Mammary epithelial cell (primary cell): ENCODE results near the gene NEU4.

Source experiments
- EZH2 ChIP-seq: IDR thresholded peaks from 2 replicates; pipeline ENCODE4 v1.6.1; 2012; ENCODE audit warnings: low read length, inconsistent platforms, borderline replicate concordance
- TF ChIP-seq, protein P1 (sequence below), 2 donors: IDR thresholded peaks in 1 of 2; conservative IDR thresholded peaks in 1 of 2; 2 replicates each; pipeline ENCODE4 v1.5.1; 2011 to 2012; ENCODE audit warnings: inconsistent platforms in 2 of 2, low read length in 2 of 2, mild to moderate bottlenecking in 2 of 2, control low read depth in 1 of 2, low read depth in 1 of 2; ENCODE audit not compliant: insufficient read depth in 1 of 2; ENCODE audit errors: extremely low read depth in 1 of 2

- TF ChIP-seq, protein P1, sequence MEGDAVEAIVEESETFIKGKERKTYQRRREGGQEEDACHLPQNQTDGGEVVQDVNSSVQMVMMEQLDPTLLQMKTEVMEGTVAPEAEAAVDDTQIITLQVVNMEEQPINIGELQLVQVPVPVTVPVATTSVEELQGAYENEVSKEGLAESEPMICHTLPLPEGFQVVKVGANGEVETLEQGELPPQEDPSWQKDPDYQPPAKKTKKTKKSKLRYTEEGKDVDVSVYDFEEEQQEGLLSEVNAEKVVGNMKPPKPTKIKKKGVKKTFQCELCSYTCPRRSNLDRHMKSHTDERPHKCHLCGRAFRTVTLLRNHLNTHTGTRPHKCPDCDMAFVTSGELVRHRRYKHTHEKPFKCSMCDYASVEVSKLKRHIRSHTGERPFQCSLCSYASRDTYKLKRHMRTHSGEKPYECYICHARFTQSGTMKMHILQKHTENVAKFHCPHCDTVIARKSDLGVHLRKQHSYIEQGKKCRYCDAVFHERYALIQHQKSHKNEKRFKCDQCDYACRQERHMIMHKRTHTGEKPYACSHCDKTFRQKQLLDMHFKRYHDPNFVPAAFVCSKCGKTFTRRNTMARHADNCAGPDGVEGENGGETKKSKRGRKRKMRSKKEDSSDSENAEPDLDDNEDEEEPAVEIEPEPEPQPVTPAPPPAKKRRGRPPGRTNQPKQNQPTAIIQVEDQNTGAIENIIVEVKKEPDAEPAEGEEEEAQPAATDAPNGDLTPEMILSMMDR (conservative IDR thresholded peaks at IDR 0.05 in 1 of 2, IDR thresholded peaks at IDR 0.05 in 1 of 2; ENCODE audit: extremely low read depth in 1 of 2, insufficient read depth in 1 of 2, low read depth in 1 of 2, low read length in 2 of 2): no peak
- no peak for TF ChIP-seq EZH2
These were observed 34.5 kb downstream of the NEU4 start for GRCh38 chr2:241843321-241844065.
